ENCODE data around the gene GPR108. TPM values are rescaled to one million over a fixed set of nuclear protein-coding genes. Genes with fewer than 3 reads are reported as not detected.

The GPR108 gene
- total RNA-seq, 1 donor from 2014 or later = 87.7 TPM

- no peak for TF ChIP-seq CTCF (IDR thresholded peaks at IDR 0.05; ENCODE audit: insufficient read depth, low read length, severe bottlenecking)
- DNase-seq (ENCODE audit: low read depth) = no peak
- no peak for FAIRE-seq
- H3K27me3 ChIP-seq (ENCODE audit: control insufficient read depth, insufficient read depth, low read length) = no peaks in the 10 kb centered on the region
- H3K36me3 ChIP-seq (ENCODE audit: control insufficient read depth, insufficient read depth, low read length) = no peaks in the 10 kb centered on the region
- H3K4me3 ChIP-seq (ENCODE audit: low read depth, low read length) = no peak overlapping the region
Observed at GRCh38 chr19:6694147-6694815, 43.1 kb downstream of the GPR108 start.

GRCh38 chr19:6693681-6694080, 43.7 kb downstream of the GPR108 start:
- H3K36me3 ChIP-seq (ENCODE audit: control insufficient read depth, insufficient read depth, low read length) = no peaks in the 10 kb centered on the region
- no peak for DNase-seq (ENCODE audit: low read depth)
- TF ChIP-seq CTCF (IDR thresholded peaks at IDR 0.05; ENCODE audit: insufficient read depth, low read length, severe bottlenecking) = no peak
- no peak overlapping the region for H3K4me3 ChIP-seq (ENCODE audit: low read depth, low read length)
- no peak for FAIRE-seq
- H3K27me3 ChIP-seq (ENCODE audit: control insufficient read depth, insufficient read depth, low read length) = no peaks in the 10 kb centered on the region

GRCh38 chr19:6693056-6693471, 44.3 kb downstream of the GPR108 start:
- Histone ChIP-seq H3K36me3 (ENCODE audit: control insufficient read depth, insufficient read depth, low read length) (no peaks in the 10 kb centered on the region), H3K4me3 (ENCODE audit: low read depth, low read length) (no peak overlapping the region), H3K27me3 (ENCODE audit: control insufficient read depth, insufficient read depth, low read length) (no peaks in the 10 kb centered on the region)
- no peak for TF ChIP-seq CTCF (IDR thresholded peaks at IDR 0.05; ENCODE audit: insufficient read depth, low read length, severe bottlenecking)
- no peak for FAIRE-seq
- no peak for DNase-seq (ENCODE audit: low read depth)

GRCh38 chr19:6692027-6692426, 45.4 kb downstream of the GPR108 start:
- FAIRE-seq = no peak
- Histone ChIP-seq H3K4me3 (ENCODE audit: low read depth, low read length) (no peak overlapping the region), H3K36me3 (ENCODE audit: control insufficient read depth, insufficient read depth, low read length) (no peaks in the 10 kb centered on the region), H3K27me3 (ENCODE audit: control insufficient read depth, insufficient read depth, low read length) (no peaks in the 10 kb centered on the region)
- TF ChIP-seq CTCF (IDR thresholded peaks at IDR 0.05; ENCODE audit: insufficient read depth, low read length, severe bottlenecking) = no peak
- DNase-seq (ENCODE audit: low read depth) = no peak

- no peak for FAIRE-seq
- DNase-seq (ENCODE audit: low read depth) = no peak
- H3K4me3 ChIP-seq (ENCODE audit: low read depth, low read length) = no peak overlapping the region
- no peak for TF ChIP-seq CTCF (IDR thresholded peaks at IDR 0.05; ENCODE audit: insufficient read depth, low read length, severe bottlenecking)
- no peaks in the 10 kb centered on the region for H3K27me3 ChIP-seq (ENCODE audit: control insufficient read depth, insufficient read depth, low read length)
- no peaks in the 10 kb centered on the region for H3K36me3 ChIP-seq (ENCODE audit: control insufficient read depth, insufficient read depth, low read length)
Observed at GRCh38 chr19:6691342-6691741, 46.0 kb downstream of the GPR108 start.
